Stimulated activated CD4-positive, alpha-beta T cell treated with anti-CD3 and anti-CD28 coated beads, Interleukin-1b, Interleukin-23, amount 100 ng/mL, for 1 hour (primary cell): Measurements from ENCODE around the gene LRP1B.

Source experiments
- DNase-seq, 2 donors: peaks; one replicate each; pipeline ENCODE4 v3.0.0-alpha.2; 2020; ENCODE audit warnings: low read depth in 2 of 2

LRP1B gene

DNA sequence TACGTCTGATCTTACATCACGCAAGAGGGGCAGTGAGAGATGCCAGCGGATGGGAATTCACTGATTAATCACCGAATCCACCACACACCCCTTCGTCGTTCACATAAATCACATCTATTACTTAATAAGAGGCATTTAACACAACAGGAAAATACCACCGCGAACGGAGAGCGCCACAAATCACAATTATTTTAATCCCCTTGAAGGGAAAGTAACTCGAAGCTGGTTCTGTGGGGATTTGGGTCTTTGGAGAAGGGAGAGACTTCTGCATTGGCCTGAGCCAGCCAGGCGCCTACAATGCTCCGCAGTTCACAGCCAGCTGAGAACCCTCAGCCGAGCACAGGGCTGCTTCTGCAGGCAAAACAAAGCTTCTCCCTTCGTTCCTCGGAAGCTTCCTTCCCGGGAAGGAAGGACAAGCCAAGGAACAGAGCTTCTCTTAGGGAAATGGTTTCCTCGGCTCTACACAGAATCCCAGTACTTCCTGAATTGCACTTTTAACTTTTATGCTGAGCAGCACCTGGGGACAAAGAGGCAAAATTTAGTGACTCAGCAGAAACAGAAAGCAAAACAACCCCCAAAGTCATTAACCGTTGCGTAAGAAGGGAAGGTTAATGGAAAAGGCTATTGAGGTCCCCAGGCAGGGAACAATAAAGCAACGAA, at the start of gene LRP1B:
LRP1B (minus strand) TSS at position 7 of the 660 bp plus-strand sequence. CDS start 287 bp downstream, outside the sequence.
- DNase-seq: no peak

DNA sequence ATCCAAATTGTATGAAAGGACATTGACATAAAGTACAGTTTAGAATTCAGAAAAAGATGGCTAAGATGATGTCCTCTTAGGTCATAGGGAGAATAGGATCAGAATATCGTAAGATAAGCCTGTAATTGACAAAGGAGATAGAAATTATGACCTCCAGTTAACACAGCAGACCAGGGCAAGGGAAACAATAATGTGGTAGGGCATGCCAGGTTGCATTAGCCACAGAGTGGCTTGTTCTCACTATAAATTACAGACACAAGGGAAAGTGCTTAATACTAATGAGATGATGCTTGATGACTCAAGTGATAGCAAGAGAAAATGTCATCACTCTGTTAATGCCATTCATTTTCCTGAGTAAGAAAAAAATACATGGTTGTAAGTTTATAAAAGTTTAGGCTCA, 48.9 kb upstream of the LRP1B start:
- no peak for DNase-seq

DNA sequence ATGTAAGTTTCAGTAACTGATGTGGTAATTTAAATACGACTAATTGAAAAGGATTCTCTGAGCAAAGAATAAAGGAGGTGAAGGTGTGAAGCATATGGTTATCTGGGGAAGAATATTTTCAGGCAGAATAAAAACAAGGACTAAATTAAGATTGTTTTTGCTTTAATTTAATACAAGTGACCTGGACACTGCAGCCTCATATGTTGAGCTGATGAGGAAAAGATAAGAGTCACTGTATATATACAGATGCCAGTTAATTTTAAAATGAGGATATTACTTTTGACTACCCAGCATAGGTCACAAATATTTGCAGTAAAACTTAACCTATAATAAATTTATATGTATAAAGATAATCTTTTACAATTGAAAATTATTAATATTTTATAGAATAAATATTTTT, 47.8 kb upstream of the LRP1B start:
- no peak for DNase-seq

GRCh38 chr2:142176941-142177340, 46.1 kb upstream of the LRP1B start:
- no peak for DNase-seq

GRCh38 chr2:142175813-142176338, 45.1 kb upstream of the LRP1B start:
- no peak for DNase-seq

DNA sequence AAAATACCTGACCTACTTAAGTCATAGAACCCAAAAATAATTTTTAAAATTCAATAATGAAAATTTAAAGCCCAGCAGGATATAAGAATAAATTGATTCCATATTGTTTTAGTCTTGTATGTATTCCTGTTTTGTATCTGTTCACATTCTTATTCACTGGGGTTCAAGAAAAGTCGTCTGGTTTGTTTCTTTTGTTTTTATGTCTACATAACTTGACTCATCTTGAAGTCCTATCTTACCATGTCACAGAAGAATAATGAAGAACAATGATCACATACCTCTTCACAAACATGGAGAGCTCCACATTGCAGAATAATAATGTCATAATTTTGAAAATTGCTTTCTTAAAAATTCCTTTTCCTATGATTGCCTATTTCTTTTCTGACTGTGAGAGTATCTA, 43.4 kb upstream of the LRP1B start:
- DNase-seq: no peak

DNA sequence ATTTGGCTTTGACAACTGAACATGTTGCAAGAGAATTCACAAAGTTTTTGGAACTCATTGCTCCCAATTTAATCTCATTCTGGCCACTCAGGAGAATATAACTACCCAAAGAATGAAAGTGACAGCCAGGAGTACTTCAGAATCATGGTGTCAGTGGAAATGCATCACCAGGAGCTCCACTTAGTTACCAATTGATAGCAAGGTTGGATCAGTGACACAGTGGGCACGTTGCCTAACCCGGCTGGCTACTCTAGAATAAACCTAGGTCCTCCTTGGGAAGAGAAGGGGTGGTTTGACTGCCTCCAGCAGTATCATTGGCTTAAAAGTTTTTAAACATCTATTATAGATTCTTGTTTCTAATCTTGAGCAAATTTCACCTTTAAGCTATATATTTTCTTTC, 40.0 kb upstream of the LRP1B start:
- DNase-seq: no peak

- no peak for DNase-seq
These were observed 35.0 kb upstream of the LRP1B start for GRCh38 chr2:142165790-142166189.

DNA sequence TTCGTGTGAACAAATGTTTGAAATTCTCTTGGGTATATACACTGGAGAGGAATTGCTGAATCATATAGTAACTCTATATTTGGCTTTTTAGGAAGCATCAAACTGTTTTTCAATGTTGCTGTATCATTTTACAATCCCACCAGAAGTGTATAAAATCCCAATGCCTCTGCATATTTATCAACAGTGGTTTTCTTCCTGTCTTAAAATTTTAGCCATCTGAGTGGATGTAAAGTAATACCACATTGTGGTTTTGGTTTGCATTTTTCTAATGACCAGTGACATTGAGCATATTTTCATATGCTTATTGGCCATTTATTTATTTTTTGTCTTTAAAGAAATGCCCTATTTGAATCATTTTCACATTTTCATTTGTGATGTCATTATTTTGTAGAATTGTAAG, 22.8 kb upstream of the LRP1B start:
- no peak for DNase-seq

DNA sequence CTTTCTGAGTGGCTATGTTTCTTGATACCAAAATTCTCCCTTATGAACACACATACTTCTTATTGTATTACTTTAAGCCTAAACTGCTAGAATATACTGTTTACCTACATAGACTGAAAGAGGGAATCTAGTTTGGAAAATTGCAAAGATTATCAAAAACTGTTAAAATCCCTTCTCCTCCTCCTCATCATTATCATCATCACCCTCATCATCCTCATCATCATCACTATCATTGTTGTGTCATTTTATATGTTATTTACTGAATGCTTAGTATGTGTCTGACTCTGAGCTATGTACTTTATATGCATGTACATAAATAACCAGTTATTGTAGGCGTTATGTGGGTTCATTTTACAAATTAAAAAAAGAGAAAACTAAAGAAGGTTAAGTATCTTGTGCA, 19.6 kb upstream of the LRP1B start:
- no peak for DNase-seq

DNA sequence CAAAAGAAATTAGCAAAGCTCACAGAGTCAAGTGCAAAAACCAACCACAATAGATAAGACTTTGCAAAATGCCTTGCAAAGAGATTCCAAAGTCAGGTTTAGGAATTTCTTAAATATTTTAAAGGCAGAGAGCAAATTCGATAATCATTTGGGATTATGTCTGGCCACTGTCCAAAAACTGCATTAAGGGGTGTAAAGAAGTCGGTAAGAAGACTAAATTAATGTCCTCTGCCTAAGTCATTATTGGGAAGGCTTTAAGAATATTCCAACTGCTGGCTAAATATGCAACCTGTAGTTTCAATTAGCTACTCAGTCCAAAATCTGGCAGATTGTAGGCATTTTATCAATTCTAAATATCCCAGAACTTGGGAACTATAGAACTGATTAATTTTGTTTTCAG, 13.7 kb upstream of the LRP1B start:
- DNase-seq: no peak

- no peak for DNase-seq
These were observed 11.8 kb upstream of the LRP1B start for GRCh38 chr2:142142595-142142994.

GRCh38 chr2:142140434-142140845, 9.6 kb upstream of the LRP1B start:
- no peak for DNase-seq

GRCh38 chr2:142139384-142139783, 8.6 kb upstream of the LRP1B start:
- DNase-seq: no peak

- DNase-seq: no peak
These were observed 5.8 kb upstream of the LRP1B start for GRCh38 chr2:142136571-142136970.

GRCh38 chr2:142134911-142135310, 4.1 kb upstream of the LRP1B start:
- no peak for DNase-seq

DNA sequence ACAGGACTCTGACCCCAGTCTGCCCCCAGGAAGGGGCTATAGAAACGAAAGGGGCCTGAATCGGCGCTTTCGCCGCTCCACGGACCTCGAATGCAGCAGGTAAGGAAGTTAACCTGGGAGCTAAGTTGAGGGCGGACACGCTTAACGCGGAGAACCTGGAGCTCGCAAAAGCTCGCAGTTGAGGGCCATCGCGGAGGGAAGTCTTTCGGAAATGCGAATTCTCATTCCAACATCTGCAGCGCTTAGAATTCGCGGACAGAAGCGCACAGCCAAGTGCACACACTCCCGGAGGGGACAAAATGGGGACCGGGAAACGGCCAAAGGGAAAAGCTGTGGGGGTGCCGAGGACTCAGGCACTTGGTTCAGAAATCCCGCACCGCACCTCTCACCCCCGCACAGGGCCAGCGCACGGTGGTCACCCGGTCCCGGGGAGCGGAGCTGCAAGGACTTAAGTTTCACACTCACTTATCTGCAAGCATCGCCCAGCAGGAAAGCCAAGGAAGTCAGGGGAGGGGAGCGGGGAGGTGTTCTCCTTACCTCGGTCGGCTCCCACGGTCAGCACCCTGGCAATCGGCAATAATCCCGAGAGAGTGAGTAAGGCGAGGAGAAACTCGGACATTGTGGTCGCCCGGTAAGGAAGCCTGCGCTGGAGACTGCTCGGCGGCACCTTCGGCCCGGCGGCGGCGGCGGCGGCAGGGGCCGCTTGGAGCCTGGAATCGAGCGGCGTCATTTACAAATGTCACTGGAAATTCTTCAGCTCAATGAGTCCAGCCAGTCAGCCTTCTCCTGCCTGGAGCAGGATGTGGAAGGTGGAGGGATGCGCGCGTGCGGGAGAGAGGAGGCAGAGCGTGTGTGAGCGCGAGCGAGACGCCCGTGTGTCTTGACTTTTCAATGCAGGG, 456 bp downstream of the LRP1B start:
- DNase-seq: no peak

DNA sequence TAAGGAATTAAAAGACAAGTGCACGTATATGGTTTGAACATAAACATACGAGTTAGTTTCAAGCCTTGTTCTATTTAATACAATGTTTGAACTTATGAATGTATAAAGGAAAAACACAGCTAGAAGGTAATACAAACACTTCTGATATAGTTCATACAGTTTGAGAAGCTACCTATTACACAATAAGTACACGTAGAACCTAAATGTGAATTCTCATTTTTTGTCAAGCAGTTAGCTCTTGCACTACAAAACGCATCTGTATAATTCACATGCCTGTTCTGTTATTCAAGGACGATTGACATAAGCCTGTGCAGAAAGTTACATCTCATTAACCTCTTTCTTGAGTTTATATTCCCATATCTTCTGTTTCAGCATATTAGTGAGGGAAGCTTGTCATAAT, 2.7 kb downstream of the LRP1B start:
- no peak for DNase-seq

GRCh38 chr2:142127248-142127647, 3.6 kb downstream of the LRP1B start:
- no peak for DNase-seq

DNA sequence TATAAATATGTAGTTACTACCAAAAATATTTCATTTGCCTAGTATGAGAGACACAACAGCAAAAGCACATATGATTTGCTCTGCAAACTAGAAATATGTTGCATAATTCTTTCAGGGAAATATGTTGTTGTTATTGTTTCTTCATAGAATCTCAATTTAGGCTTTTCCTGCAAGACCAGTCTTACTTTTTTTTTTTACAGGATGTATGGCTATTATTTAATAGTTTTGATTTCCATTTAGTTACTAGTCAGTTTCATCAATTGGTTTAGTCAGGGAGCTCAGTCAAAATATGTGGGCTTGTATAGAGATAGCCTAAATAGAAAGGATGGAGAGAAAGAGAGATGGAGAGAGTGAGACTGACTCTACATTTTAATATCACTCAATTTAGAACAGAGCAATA, 6.1 kb downstream of the LRP1B start:
- DNase-seq: no peak

DNA sequence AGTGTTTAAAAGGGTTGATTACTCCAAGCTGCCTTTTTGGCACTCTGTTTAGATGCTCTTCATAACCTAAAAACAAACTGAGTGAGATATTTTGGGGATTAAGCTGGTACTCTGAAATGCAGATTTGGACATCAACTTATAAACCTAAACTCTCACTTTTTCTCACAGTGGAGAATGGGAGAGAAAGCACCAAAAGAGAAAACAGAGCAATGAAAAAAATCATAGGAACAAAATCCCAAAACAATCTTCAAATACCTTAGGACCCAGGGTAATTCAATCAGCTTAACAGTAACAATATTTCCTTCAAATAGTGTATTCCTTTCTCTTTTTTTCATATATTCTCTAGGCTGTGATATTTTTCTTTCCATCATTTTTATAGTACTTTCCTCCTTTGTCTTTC, 11.5 kb downstream of the LRP1B start:
- DNase-seq: no peak

DNA sequence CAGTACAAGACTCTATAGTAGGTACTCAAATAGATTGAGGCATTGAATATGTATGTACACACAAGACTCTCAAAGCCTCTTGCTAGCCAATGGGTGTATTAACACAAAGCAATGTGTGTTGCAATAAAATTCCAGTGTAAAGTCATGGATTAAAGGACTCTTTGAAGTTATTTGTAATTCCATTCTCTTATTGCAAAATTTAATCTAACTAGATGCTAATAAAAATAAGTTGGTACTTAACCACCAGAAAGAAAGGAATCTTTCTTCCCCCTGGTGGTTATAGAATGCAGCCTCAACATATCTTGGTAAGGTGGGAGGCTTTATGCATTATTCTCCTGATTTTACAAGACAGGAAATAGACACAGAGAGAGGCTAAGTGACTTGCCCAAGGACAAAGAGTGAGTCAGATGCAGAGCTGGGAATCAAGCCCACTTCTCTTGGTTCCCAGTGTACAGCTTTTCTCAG, 18.0 kb downstream of the LRP1B start:
- no peak for DNase-seq
